Measurements from ENCODE around the gene EN1.

- TF ChIP-seq, protein P1, sequence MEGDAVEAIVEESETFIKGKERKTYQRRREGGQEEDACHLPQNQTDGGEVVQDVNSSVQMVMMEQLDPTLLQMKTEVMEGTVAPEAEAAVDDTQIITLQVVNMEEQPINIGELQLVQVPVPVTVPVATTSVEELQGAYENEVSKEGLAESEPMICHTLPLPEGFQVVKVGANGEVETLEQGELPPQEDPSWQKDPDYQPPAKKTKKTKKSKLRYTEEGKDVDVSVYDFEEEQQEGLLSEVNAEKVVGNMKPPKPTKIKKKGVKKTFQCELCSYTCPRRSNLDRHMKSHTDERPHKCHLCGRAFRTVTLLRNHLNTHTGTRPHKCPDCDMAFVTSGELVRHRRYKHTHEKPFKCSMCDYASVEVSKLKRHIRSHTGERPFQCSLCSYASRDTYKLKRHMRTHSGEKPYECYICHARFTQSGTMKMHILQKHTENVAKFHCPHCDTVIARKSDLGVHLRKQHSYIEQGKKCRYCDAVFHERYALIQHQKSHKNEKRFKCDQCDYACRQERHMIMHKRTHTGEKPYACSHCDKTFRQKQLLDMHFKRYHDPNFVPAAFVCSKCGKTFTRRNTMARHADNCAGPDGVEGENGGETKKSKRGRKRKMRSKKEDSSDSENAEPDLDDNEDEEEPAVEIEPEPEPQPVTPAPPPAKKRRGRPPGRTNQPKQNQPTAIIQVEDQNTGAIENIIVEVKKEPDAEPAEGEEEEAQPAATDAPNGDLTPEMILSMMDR (IDR thresholded peaks at IDR 0.05 in 2 of 3, conservative IDR thresholded peaks at IDR 0.05 in 1 of 3; ENCODE audit: borderline replicate concordance in 1 of 3, insufficient read depth in 1 of 3, low read depth in 2 of 3, low read length in 2 of 3): no peak
- TF ChIP-seq POLR2AphosphoS5 (IDR thresholded peaks at IDR 0.05; ENCODE audit: low read depth, low read length) (no peak), EZH2phosphoT487 (IDR thresholded peaks at IDR 0.05; ENCODE audit: borderline replicate concordance) (no peak), POLR2A (IDR thresholded peaks at IDR 0.05; ENCODE audit: borderline replicate concordance, extremely low read depth, insufficient read depth, insufficient read length) (no peak), EGR1 (IDR thresholded peaks at IDR 0.05; ENCODE audit: low read depth) (no peak), ZBTB33 (IDR thresholded peaks at IDR 0.05; ENCODE audit: extremely low read depth, insufficient replicate concordance, low read length) (no peak), TCF7L2 (IDR thresholded peaks at IDR 0.05; ENCODE audit: borderline replicate concordance, extremely low read depth, insufficient read depth, insufficient read length) (no peak), EZH2 (IDR thresholded peaks at IDR 0.05) (no peak)
- TF ChIP-seq, protein P2, sequence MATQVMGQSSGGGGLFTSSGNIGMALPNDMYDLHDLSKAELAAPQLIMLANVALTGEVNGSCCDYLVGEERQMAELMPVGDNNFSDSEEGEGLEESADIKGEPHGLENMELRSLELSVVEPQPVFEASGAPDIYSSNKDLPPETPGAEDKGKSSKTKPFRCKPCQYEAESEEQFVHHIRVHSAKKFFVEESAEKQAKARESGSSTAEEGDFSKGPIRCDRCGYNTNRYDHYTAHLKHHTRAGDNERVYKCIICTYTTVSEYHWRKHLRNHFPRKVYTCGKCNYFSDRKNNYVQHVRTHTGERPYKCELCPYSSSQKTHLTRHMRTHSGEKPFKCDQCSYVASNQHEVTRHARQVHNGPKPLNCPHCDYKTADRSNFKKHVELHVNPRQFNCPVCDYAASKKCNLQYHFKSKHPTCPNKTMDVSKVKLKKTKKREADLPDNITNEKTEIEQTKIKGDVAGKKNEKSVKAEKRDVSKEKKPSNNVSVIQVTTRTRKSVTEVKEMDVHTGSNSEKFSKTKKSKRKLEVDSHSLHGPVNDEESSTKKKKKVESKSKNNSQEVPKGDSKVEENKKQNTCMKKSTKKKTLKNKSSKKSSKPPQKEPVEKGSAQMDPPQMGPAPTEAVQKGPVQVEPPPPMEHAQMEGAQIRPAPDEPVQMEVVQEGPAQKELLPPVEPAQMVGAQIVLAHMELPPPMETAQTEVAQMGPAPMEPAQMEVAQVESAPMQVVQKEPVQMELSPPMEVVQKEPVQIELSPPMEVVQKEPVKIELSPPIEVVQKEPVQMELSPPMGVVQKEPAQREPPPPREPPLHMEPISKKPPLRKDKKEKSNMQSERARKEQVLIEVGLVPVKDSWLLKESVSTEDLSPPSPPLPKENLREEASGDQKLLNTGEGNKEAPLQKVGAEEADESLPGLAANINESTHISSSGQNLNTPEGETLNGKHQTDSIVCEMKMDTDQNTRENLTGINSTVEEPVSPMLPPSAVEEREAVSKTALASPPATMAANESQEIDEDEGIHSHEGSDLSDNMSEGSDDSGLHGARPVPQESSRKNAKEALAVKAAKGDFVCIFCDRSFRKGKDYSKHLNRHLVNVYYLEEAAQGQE (IDR thresholded peaks at IDR 0.05; ENCODE audit: low read depth): no peak
These were observed 33.1 kb downstream of the EN1 start for GRCh38 chr2:118814368-118814767.
